ENCODE measurements around the gene SNRPA.

SNRPA gene

DNA sequence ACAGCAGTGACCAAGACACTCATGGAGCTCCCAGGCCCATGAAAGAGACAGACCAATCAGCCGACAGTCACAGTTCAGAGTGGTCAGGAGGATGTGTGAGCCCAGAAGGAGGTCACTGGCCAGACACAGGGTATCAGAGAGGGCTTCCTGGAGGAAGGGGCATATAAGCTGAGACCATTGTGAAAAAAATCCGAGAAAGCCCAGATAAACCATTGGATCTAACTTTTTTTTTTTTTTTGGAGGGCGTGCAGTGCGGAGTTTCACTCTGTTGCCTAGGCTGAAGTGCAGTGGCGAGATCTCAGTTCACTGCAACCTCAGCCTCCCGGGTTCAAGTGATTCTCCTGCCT is 29.9 kb upstream of the SNRPA start:
- no peak for TF ChIP-seq NFIC (IDR thresholded peaks at IDR 0.05)
- no peak for TF ChIP-seq CEBPB (IDR thresholded peaks at IDR 0.05)
- no peak for TF ChIP-seq YY1 (IDR thresholded peaks at IDR 0.05; ENCODE audit: low read depth)
- TF ChIP-seq CREB1 (IDR thresholded peaks at IDR 0.05; ENCODE audit: low read depth): no peak
- TF ChIP-seq TAF1 (IDR thresholded peaks at IDR 0.05; ENCODE audit: low read depth): no peak
- TF ChIP-seq USF1 (IDR thresholded peaks at IDR 0.05): no peak
- TF ChIP-seq EGR1 (IDR thresholded peaks at IDR 0.05): no peak
- no peak for TF ChIP-seq TCF12 (IDR thresholded peaks at IDR 0.05; ENCODE audit: low read depth)
- TF ChIP-seq ZBTB7A (IDR thresholded peaks at IDR 0.05; ENCODE audit: low read depth): no peak
- TF ChIP-seq FOXM1 (IDR thresholded peaks at IDR 0.05; ENCODE audit: borderline replicate concordance, low read depth): no peak
- TF ChIP-seq, protein P1, sequence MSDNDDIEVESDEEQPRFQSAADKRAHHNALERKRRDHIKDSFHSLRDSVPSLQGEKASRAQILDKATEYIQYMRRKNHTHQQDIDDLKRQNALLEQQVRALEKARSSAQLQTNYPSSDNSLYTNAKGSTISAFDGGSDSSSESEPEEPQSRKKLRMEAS (IDR thresholded peaks at IDR 0.05): no peak
- TF ChIP-seq RAD21 (IDR thresholded peaks at IDR 0.05; ENCODE audit: low read depth): no peak
- TF ChIP-seq TEAD4 (IDR thresholded peaks at IDR 0.05): no peak
- TF ChIP-seq, protein P2, sequence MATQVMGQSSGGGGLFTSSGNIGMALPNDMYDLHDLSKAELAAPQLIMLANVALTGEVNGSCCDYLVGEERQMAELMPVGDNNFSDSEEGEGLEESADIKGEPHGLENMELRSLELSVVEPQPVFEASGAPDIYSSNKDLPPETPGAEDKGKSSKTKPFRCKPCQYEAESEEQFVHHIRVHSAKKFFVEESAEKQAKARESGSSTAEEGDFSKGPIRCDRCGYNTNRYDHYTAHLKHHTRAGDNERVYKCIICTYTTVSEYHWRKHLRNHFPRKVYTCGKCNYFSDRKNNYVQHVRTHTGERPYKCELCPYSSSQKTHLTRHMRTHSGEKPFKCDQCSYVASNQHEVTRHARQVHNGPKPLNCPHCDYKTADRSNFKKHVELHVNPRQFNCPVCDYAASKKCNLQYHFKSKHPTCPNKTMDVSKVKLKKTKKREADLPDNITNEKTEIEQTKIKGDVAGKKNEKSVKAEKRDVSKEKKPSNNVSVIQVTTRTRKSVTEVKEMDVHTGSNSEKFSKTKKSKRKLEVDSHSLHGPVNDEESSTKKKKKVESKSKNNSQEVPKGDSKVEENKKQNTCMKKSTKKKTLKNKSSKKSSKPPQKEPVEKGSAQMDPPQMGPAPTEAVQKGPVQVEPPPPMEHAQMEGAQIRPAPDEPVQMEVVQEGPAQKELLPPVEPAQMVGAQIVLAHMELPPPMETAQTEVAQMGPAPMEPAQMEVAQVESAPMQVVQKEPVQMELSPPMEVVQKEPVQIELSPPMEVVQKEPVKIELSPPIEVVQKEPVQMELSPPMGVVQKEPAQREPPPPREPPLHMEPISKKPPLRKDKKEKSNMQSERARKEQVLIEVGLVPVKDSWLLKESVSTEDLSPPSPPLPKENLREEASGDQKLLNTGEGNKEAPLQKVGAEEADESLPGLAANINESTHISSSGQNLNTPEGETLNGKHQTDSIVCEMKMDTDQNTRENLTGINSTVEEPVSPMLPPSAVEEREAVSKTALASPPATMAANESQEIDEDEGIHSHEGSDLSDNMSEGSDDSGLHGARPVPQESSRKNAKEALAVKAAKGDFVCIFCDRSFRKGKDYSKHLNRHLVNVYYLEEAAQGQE (IDR thresholded peaks at IDR 0.05; ENCODE audit: low read depth): no peak
- no peak for TF ChIP-seq EP300 (IDR thresholded peaks at IDR 0.05; ENCODE audit: borderline replicate concordance)

- TF ChIP-seq CEBPB (IDR thresholded peaks at IDR 0.05) (no peak), YY1 (IDR thresholded peaks at IDR 0.05; ENCODE audit: low read depth) (no peak)
Measured at GRCh38 chr19:40721936-40722661, 28.9 kb upstream of the SNRPA start.

- TF ChIP-seq EP300 (IDR thresholded peaks at IDR 0.05; ENCODE audit: borderline replicate concordance): no peak
- TF ChIP-seq TAF1 (IDR thresholded peaks at IDR 0.05; ENCODE audit: low read depth): no peak
- TF ChIP-seq FOXM1 (IDR thresholded peaks at IDR 0.05; ENCODE audit: borderline replicate concordance, low read depth): no peak
- no peak for TF ChIP-seq NFIC (IDR thresholded peaks at IDR 0.05)
- no peak for TF ChIP-seq CEBPB (IDR thresholded peaks at IDR 0.05)
- TF ChIP-seq EGR1 (IDR thresholded peaks at IDR 0.05): no peak
- TF ChIP-seq, protein P1 (IDR thresholded peaks at IDR 0.05): no peak
- no peak for TF ChIP-seq TEAD4 (IDR thresholded peaks at IDR 0.05)
- TF ChIP-seq CREB1 (IDR thresholded peaks at IDR 0.05; ENCODE audit: low read depth): no peak
- TF ChIP-seq, protein P2 (IDR thresholded peaks at IDR 0.05; ENCODE audit: low read depth): no peak
- no peak for TF ChIP-seq RAD21 (IDR thresholded peaks at IDR 0.05; ENCODE audit: low read depth)
Measured at GRCh38 chr19:40723661-40724254, 27.2 kb upstream of the SNRPA start.

DNA sequence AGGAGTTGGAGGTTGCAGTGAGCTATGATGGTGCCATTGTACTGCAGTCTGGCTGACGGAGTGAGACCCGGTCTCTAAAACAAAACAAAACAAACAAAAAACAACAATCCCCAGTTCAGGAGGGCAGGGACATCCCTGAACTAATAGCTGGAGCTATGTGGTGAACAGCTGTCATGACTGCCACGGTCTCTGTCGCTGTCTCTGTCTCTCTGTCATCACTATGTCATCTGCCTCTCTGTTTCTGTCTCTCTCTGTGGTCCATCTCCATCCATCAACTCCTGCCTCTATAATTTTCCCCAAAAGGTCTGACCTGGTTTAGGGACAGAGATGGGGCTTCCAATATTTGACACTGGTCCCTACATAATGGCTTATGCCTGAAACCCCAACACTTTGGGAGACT is 26.7 kb upstream of the SNRPA start:
- TF ChIP-seq EGR1 (IDR thresholded peaks at IDR 0.05): no peak
- TF ChIP-seq, protein P2 (IDR thresholded peaks at IDR 0.05; ENCODE audit: low read depth): no peak
- no peak for TF ChIP-seq EP300 (IDR thresholded peaks at IDR 0.05; ENCODE audit: borderline replicate concordance)
- no peak for TF ChIP-seq CREB1 (IDR thresholded peaks at IDR 0.05; ENCODE audit: low read depth)
- TF ChIP-seq NFIC (IDR thresholded peaks at IDR 0.05): no peak
- TF ChIP-seq FOXM1 (IDR thresholded peaks at IDR 0.05; ENCODE audit: borderline replicate concordance, low read depth): no peak
- no peak for TF ChIP-seq TEAD4 (IDR thresholded peaks at IDR 0.05)
- TF ChIP-seq, protein P1 (IDR thresholded peaks at IDR 0.05): no peak
- no peak for TF ChIP-seq CEBPB (IDR thresholded peaks at IDR 0.05)
- TF ChIP-seq TAF1 (IDR thresholded peaks at IDR 0.05; ENCODE audit: low read depth): no peak

All from Ishikawa (cell line).